ENCODE results near the gene FKBP1B.

Gene FKBP1B

GRCh38 chr2:24072259-24072658, 22.7 kb downstream of the FKBP1B start:
- no peak overlapping the region for H3K4me3 ChIP-seq (ENCODE audit: low read depth, low read length)
- no peak for DNase-seq (ENCODE audit: low read depth)
- TF ChIP-seq CTCF (IDR thresholded peaks at IDR 0.05; ENCODE audit: control insufficient read depth, extremely low read depth, insufficient read depth), result no peak

DNA sequence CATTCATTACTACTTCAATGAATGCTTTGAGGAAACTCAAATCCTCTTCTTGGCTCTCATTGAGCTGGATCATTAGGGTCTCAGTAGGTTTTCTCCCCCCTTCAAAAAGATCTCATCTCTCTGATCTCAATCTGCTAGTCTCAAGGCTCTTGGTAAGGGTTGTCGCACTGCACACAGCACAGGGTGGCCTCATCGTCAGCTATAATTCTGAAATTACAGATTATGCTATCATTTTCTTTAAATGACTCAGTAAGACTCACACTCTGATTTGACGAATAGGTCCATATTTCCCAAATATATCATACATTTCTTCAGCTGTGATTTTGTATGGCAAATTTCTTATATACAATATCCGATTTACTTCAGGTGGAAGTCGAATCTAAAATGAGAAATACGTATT, 24.3 kb downstream of the FKBP1B start:
- no peak for DNase-seq (ENCODE audit: low read depth)
- TF ChIP-seq CTCF (IDR thresholded peaks at IDR 0.05; ENCODE audit: control insufficient read depth, extremely low read depth, insufficient read depth), result no peak
- H3K4me3 ChIP-seq (ENCODE audit: low read depth, low read length), result no peak overlapping the region

GRCh38 chr2:24075259-24075658, 25.7 kb downstream of the FKBP1B start:
- TF ChIP-seq CTCF (IDR thresholded peaks at IDR 0.05; ENCODE audit: control insufficient read depth, extremely low read depth, insufficient read depth), result no peak

DNA sequence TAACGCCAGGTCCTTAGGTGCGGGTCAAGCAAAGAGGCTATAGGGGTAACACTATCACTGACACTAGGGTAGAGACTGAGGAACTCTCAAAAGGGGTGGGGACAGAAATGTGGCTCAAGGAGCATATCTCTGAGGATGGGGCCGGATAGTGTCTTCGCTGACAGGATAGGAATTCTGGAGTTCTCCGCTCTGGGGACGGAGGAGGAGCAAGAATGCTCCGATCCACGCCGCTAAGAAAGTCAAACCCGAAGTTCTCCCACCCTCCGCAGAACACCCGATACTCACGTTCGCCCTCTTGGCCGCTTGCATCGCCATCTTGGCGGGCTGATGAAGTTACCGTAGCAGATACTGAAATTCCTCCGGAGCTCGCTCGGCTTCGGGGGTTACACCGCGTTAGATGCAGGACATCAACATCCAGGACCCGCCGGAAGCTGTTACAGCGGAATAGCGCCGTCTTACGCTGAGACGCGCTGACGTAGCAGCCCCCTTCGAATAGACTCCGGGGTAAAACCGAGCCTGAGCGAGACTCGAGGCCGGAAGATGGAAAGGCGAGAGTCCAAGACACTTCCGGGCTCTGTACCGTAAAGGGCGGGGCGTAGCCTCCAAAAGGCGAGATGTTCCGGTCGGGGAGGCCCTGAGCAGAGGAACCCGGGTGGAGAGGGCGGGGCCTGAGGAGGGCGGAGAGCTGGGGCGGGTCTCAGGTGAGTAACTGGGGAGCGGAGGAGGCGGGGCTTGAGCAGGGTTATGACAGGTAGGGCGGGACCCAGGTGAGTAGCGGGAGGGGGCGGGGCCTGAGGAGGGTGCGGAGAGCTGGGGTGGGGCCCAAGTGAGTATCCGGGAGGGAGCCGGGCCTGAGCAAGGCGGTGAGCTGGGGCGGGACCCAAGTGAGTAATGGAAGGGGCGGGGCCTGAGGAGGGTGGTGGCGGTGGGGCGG, 26.6 kb downstream of the FKBP1B start, which contains the start of gene SF3B6:
TSS of gene SF3B6 (minus strand) at position 412 of the 934 bp plus-strand sequence. CDS start at position 315, 97 bp downstream.
- DNase-seq (ENCODE audit: low read depth), result peak; percentile 98
- H3K4me3 ChIP-seq (ENCODE audit: low read depth, low read length), result peak within 1 kb of the TSS; percentile 81
- TF ChIP-seq CTCF (IDR thresholded peaks at IDR 0.05; ENCODE audit: control insufficient read depth, extremely low read depth, insufficient read depth), result no peak

More at GRCh38 chr2:24075259-24075658, 25.7 kb downstream of the FKBP1B start:
- peak overlapping the region; percentile 81 for H3K4me3 ChIP-seq (ENCODE audit: low read depth, low read length)
- DNase-seq (ENCODE audit: low read depth), result no peak

- H3K4me3 ChIP-seq (ENCODE audit: low read depth, low read length), result peak overlapping the region; percentile 80
- DNase-seq (ENCODE audit: low read depth), result no peak
- no peak for TF ChIP-seq CTCF (IDR thresholded peaks at IDR 0.05; ENCODE audit: control insufficient read depth, extremely low read depth, insufficient read depth)
Observed at GRCh38 chr2:24076849-24077534, 27.5 kb downstream of the FKBP1B start.

DNA sequence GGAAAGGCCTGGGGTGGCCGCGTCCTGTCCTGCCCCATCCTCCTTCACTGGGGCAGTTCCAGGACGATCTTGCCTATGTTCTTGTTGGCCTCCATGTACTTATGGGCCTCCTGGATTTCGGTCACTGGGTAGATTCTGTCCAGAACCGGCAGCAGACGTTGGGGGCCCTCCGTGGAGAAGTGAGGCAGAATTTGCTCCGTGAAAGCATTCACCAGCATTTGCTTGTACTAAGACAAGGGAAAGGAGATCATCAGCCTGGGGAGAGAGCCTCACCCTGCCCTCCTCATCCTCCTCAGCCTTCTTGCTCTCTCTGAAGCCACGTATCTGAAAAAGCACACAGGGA, 28.0 kb downstream of the FKBP1B start:
- peak overlapping the region; percentile 80 for H3K4me3 ChIP-seq (ENCODE audit: low read depth, low read length)
- DNase-seq (ENCODE audit: low read depth), result no peak
- no peak for TF ChIP-seq CTCF (IDR thresholded peaks at IDR 0.05; ENCODE audit: control insufficient read depth, extremely low read depth, insufficient read depth)

Measured in LNCaP clone FGC (cell line).